Measurements from ENCODE around the gene AP2A2.

The AP2A2 gene

DNA sequence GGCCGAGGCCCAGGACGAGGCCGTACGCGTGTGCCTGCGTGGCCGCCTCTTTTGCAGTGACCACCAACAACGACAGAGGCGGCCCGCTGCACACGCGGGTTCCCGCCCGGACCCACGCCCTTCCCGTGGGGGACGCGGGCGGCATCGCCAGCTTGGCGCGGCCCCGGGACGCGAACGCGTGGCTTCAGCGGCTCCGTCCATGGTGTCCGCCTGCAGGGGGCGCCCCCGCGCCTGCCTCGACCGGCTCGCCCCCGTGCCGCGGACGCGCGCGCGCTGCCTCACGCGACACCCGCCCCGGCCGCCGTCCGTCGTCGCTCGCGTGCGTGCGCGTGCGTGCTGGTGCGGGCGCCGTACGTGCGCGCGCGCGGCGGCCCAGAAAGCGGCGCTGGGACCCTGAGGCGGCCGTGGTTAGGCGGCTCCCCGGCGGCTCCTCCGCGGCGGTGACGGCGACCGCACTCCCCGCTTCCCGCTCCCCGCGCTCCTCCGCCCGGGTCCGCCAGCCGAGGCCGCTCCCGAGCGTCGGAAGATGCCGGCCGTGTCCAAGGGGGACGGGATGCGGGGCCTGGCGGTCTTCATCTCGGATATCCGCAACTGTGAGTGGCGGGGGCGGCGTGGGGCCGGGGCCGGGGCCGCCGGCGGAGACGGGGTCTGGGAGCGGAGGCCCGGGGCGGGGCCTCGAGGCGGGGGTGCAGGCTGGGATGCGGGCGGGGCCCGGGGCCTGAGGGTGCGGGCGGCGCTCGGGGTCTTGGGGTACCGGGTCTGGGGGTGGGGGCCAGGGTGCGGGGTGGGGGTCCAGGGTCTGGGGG is at the start of gene AP2A2:
AP2A2 (plus strand) TSS at position 375 of the 806 bp plus-strand sequence; CDS start at position 527, 152 bp downstream.
- peak; percentile 62 for DNase-seq (ENCODE audit: low spot score)

GRCh38 chr11:876545-876944 is 49.1 kb upstream of the AP2A2 start:
- DNase-seq (ENCODE audit: low spot score) = no peak

GRCh38 chr11:877565-877964 is 48.1 kb upstream of the AP2A2 start:
- no peak for DNase-seq (ENCODE audit: low spot score)

GRCh38 chr11:880447-880846 is 45.2 kb upstream of the AP2A2 start:
- no peak for DNase-seq (ENCODE audit: low spot score)

DNA sequence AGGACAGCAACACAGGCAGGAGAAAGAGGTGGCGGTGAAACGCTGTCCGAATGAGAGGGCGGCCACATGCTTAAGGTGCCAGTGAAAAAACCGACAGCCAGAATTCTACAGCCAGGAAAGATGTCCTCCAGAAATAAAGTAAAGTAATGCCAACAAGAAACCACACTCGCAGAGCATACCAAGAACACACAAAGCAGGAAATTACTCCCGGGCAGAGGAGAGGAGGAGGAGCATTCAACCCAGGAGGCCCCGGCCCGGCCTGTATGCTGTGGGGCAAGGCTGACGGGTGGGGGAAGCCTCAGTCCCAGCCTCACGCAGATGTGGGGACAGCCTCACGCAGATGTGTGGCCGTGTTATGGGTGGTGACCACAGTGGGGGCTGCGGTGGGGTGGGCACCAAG is 43.1 kb upstream of the AP2A2 start:
- DNase-seq (ENCODE audit: low spot score) = no peak

DNA sequence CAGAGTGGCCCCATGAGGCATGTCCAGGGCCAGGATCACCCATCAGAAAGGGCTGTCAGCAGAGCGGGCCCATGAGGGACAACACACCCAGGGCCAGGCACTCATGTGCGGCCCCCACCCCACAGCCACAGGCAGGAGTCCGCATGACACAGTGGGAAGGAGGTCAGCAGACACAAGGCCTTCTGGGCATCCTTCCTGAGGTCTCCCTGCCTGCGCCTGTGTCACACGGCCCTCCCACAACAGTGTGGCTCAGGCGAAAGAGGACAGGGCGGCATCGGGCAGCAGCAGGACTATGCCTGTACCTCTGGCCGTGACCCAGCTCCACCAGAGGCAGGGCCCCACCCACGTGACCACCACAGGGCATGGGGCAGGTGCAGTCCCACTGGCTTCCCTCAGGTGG is 42.1 kb upstream of the AP2A2 start:
- DNase-seq (ENCODE audit: low spot score) = no peak

GRCh38 chr11:884578-885070 is 41.0 kb upstream of the AP2A2 start:
- no peak for DNase-seq (ENCODE audit: low spot score)

DNA sequence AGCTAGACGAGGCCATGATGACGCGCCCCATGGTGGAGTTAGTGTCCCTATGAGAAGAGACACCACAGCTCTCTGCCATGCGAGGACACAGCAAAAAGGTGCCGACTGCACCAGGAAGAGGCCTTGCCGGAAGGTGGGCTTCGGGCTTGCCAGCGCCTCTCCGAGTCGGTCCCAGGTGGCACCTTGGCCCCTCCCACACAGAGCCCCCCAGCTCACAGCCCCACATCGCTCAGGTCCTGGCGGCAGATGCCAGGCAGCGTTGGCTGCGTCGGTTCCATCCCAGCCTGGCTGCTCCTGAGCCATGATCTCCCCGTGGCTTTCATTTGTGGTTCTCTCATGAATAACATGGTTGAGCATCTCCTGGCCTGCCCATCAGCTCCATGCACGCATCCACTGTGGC is 39.1 kb upstream of the AP2A2 start:
- DNase-seq (ENCODE audit: low spot score) = no peak

GRCh38 chr11:887589-887988 is 38.1 kb upstream of the AP2A2 start:
- no peak for DNase-seq (ENCODE audit: low spot score)

- DNase-seq (ENCODE audit: low spot score) = no peak
Measured at GRCh38 chr11:888310-889212, 37.1 kb upstream of the AP2A2 start.

GRCh38 chr11:889257-889656 is 36.4 kb upstream of the AP2A2 start:
- DNase-seq (ENCODE audit: low spot score) = no peak

DNA sequence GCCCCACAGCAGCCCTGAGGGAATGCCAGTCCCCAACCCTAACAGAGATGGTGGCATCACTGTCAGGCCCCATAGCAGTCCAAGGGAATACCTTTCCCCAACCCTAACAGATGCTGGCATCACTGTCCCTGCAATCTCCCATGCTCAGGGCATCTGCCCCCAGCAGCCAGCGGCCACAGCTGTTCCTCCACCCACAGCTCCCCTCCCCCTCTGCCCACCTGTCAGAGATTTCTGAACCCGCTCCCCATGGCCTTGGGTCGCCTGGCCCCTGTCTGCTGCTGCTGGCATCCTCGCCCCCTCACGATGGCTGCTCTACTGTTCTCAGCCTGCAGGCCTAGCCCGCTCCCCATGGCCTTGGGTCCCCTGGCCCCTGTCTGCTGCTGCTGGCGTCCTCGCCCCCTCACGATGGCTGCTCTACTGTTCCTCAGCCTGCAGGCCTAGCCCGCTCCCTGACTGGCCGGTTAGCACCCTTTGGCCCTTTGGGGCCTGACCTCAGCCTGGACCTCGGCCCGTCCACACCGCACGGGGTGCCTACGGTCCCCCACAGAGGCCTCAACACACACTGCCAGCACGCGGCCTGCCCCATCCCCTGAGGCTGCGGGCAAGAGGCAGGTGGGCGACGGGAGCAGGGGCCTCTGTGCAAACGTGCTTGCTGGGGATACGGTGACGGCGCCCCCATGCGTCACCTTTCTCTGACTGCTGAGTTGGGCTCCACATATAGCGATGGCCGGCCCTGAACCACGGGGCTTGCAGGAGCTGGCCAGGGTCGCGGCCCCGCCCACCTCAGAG is 35.8 kb upstream of the AP2A2 start:
- no peak for DNase-seq (ENCODE audit: low spot score)

DNA sequence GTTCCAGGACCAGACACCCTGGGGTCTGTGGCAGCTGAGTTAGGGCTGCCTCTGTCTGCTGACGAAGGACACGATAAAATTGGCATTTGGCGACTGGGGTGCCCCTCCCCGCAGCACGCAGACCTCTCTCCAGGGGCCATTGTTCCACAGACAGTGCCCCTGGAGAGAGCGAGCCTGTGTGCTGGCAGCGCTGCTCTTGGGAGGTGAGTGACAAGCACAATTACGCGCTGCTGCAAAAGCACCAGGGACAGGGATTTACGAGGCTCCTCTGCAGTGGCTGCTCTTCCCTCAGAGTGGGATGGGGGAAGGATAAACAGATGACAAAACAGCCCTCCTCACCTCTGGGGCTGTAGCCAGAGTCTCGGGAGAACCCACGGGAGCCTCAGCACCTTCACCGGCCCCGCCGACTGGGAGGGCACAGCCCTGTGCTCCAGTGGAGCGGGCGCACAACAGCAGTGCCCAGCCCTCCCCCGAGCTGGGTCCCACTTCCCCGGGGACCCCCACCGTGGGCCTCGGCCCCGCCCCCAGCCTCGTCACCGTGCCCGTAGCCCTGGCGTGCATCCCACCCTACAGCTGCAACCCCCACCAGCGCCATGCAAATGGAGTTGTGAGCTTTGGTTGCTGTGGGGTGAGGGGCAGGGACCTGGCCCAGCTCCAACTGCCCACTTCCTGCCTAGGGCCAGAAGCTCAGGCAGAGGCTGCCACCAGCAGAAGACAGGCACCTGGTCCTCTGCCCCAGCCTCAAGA is 34.7 kb upstream of the AP2A2 start:
- DNase-seq (ENCODE audit: low spot score) = no peak

DNA sequence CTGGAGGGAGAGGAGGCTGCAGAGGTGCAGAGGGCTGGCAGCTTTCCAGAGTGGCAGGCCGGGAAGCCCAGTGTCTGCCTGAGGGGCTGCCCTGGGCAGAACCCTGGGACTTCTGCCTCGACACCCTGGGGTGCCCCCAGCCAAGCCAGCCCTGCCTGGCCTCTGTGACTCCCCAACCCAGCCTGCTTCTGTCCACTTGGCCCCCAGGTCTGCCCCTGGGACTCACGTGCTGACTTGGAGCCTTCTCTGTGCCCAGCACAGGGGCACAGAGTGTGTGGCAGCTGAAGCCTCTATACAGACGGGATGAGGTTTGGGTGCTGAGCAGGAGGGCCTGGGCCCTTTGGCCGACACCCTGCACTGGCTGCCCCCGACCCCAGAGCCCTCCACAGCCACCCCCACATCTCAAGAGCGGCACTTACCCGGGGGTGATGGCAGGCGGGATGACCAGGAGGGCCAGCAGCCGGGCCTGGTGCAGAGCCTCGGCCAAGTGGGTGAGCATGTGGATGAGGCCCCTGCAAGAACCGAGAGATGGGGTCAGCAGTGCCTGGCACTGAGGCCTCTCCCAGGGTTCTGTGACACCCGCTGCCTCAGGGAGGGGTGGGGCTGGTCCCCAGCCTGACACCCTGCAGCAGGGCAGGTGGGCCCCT is 32.5 kb upstream of the AP2A2 start:
- DNase-seq (ENCODE audit: low spot score) = no peak

- DNase-seq (ENCODE audit: low spot score) = no peak
Measured at GRCh38 chr11:894575-895201, 31.0 kb upstream of the AP2A2 start.

- no peak for DNase-seq (ENCODE audit: low spot score)
Measured at GRCh38 chr11:895331-896110, 30.1 kb upstream of the AP2A2 start.

- DNase-seq (ENCODE audit: low spot score) = no peak
Measured at GRCh38 chr11:897253-898142, 28.2 kb upstream of the AP2A2 start.

GRCh38 chr11:898143-898511 is 27.5 kb upstream of the AP2A2 start:
- DNase-seq (ENCODE audit: low spot score) = no peak

Data from pons (tissue), 1 donor.